ENCODE data around the gene FOXP1.

DNA sequence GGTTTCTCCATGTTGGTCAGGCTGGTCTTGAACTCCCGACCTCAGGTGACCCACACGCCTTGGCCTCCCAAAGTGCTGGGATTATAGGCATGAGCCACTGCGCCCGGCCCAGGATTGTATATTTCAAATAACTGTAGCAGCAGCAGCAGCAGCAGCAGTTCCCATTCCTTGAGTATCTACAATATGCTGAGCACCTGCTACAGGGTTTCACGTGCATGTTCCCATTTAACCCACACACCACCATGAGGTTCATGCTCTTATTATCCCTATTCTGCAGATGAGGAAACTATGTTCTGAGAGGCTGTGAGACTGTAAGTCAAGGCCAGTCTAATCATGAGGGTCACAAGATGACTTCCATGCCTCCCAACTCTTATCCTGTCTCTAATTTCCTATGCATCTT is 30.9 kb upstream of the FOXP1 start:
- TF ChIP-seq TAF1 (IDR thresholded peaks at IDR 0.05; ENCODE audit: low read depth, low read length) (no peak), POLR2A (IDR thresholded peaks at IDR 0.05; ENCODE audit: low read depth, low read length) (no peak), POU2F2 (IDR thresholded peaks at IDR 0.05; ENCODE audit: low read depth, low read length) (no peak), POLR2AphosphoS5 (IDR thresholded peaks at IDR 0.05; ENCODE audit: low read depth, low read length) (no peak)
